ENCODE data around the gene SCYGR3.

DNA sequence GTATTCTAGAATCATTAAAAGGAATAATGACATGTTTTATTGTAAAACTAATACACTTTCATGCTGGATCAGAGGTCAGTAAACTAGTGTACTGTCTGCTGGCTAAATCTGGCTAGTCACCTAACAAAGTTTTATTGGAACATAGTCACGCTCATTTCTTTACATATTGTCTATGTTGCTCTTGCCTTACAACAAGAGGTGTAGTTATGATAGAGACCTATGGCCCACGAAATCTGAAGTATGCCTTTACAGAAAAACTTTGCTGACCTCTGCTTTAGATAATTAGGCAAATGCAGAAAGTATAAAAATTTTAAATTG lies 45.8 kb downstream of the SCYGR3 start:
- TF ChIP-seq, protein P1, sequence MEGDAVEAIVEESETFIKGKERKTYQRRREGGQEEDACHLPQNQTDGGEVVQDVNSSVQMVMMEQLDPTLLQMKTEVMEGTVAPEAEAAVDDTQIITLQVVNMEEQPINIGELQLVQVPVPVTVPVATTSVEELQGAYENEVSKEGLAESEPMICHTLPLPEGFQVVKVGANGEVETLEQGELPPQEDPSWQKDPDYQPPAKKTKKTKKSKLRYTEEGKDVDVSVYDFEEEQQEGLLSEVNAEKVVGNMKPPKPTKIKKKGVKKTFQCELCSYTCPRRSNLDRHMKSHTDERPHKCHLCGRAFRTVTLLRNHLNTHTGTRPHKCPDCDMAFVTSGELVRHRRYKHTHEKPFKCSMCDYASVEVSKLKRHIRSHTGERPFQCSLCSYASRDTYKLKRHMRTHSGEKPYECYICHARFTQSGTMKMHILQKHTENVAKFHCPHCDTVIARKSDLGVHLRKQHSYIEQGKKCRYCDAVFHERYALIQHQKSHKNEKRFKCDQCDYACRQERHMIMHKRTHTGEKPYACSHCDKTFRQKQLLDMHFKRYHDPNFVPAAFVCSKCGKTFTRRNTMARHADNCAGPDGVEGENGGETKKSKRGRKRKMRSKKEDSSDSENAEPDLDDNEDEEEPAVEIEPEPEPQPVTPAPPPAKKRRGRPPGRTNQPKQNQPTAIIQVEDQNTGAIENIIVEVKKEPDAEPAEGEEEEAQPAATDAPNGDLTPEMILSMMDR (IDR thresholded peaks at IDR 0.05), result no peak
- no peak for TF ChIP-seq POLR2A (IDR thresholded peaks at IDR 0.05)
